Prostate gland (tissue), 2 donors: ENCODE measurements around the gene SPOCK1.

Experiments
- POLR2AphosphoS5 ChIP-seq: sonication (generic); formaldehyde crosslinking; IDR thresholded peaks from one replicate; pipeline ENCODE4 v1.6.1; 2017; ENCODE audit warnings: antibody characterized with exemption
- TF ChIP-seq, protein P1 (sequence below), 4 experiments: fragments of 200-600 bp in 2 of 4; fragments of 450-650 bp in 2 of 4; sonication (generic) in 2 of 4; IDR thresholded peaks; 1 replicate in 3 of 4; 2 replicates in 1 of 4; pipeline ENCODE4 v1.5.1; 2016 to 2019; ENCODE audit warnings: antibody characterized with exemption in 4 of 4, mild to moderate bottlenecking in 2 of 4, moderate library complexity in 2 of 4

DNA sequence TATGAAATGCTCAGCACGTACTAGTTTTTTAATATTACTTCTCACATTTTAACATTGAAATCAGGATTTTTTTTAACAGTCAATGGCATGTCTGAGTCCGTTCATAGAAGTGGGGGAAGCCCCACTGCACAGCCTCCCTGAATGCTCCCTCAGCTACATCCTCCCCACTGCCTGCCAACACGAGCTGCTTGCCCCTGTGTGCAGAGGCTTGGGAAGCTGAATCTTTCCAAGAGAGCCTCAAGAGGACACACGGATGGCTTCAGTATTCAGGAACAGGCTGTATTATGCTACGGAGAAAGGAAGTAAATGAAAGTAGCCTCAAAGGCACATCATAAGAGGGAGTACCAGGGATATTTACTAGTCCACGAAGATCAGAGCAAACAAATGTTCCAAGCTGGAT lies 248.7 kb downstream of the SPOCK1 start:
- TF ChIP-seq, protein P1, sequence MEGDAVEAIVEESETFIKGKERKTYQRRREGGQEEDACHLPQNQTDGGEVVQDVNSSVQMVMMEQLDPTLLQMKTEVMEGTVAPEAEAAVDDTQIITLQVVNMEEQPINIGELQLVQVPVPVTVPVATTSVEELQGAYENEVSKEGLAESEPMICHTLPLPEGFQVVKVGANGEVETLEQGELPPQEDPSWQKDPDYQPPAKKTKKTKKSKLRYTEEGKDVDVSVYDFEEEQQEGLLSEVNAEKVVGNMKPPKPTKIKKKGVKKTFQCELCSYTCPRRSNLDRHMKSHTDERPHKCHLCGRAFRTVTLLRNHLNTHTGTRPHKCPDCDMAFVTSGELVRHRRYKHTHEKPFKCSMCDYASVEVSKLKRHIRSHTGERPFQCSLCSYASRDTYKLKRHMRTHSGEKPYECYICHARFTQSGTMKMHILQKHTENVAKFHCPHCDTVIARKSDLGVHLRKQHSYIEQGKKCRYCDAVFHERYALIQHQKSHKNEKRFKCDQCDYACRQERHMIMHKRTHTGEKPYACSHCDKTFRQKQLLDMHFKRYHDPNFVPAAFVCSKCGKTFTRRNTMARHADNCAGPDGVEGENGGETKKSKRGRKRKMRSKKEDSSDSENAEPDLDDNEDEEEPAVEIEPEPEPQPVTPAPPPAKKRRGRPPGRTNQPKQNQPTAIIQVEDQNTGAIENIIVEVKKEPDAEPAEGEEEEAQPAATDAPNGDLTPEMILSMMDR (IDR thresholded peaks at IDR 0.05): no peak
- TF ChIP-seq POLR2AphosphoS5: no peak
